Progenitor cell of endocrine pancreas (in vitro differentiated cells): ENCODE data around the gene PTEN. TPM values are rescaled to one million over a fixed set of nuclear protein-coding genes. Genes with fewer than 3 reads are reported as not detected.
"Not testable (repeated sequence)": the region's sequence is repeated elsewhere in the genome, so short reads cannot be mapped to it uniquely, and the experiment has no call there.

Source experiments
- DNase-seq: peaks from one replicate; pipeline ENCODE4 v3.0.0; 2021; ENCODE audit warnings: low spot score; ENCODE audit not compliant: unreplicated experiment
- H3K27ac Mint-ChIP-seq: 2 replicates; pipeline ENCODE4 v1.8.0; 2021; ENCODE audit warnings: mild to moderate bottlenecking, moderate library complexity, mixed read lengths
- H3K27me3 Mint-ChIP-seq: 2 replicates; pipeline ENCODE4 v1.8.0; 2021; ENCODE audit warnings: mixed read lengths
- H3K36me3 Mint-ChIP-seq: 2 replicates; pipeline ENCODE4 v1.8.0; 2022; ENCODE audit warnings: mixed read lengths; ENCODE audit not compliant: insufficient read depth
- H3K4me1 Mint-ChIP-seq: 2 replicates; pipeline ENCODE4 v1.8.0; 2021; ENCODE audit warnings: low read depth, mixed read lengths
- H3K4me3 Mint-ChIP-seq: 2 replicates; pipeline ENCODE4 v1.8.0; 2021; ENCODE audit warnings: low read depth, mild to moderate bottlenecking, moderate library complexity, mixed read lengths
- H3K9me3 Mint-ChIP-seq: 2 replicates; pipeline ENCODE4 v1.8.0; 2021; ENCODE audit warnings: low read depth, mixed read lengths
- CTCF ChIP-seq: fragments of 200-600 bp; sonication (generic); IDR thresholded peaks from one replicate; pipeline ENCODE4 v1.5.0; 2021; ENCODE audit warnings: antibody characterized with exemption, mild to moderate bottlenecking; ENCODE audit not compliant: unreplicated experiment
- total RNA-seq: library from RNA; stranded (reverse); gene quantifications from 2 replicates; pipeline ENCODE4 v1.2.1, GENCODE V29; 2021

PTEN gene
- total RNA-seq, 1 donor from 2014 or later: 66.7 TPM

DNA sequence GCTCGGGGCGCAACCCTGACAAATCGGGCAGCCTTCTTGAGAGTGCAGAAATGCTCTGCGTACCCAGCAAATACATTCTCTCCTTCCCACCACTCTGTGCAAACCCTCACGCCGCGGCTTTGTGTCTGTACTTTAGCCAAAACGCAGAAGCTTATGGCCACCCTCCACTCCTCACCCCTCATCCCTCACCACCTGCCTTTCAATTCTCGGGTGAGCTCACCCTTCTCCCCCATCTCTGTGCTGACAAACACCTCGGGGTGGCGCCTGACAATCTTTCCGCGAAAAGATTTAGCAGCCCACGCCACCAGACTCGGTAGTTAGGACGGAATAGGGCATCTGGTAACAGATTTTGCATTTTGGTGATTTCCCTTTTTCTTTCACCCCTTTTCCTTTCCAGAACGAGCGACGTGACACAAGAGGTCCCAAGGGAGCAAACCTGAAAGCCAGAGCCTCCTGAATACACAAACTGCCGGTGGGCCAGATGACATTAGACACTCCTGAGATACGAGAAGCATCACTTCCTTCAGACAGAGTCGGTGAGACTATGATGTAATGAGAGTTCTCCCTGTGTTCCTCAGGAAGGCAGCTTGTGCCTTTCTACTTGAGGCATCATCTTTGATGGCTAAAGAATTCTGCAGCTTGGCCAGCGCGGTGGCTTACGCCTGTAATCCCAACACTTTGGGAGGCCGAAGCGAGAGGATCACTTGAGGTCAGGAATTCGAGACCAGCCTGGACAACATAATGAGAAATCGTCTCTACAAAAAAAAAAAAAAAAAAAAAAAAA is 44.7 kb upstream of the PTEN start:
- no peak for DNase-seq
- Mint-ChIP-seq H3K36me3 (peaks cover 2% of the 10 kb centered on the region), H3K27ac (peak overlapping the region; percentile 99), H3K4me3 (peak overlapping the region; percentile 85), H3K9me3 (no peaks in the 10 kb centered on the region), H3K4me1 (peaks cover 18% of the 10 kb centered on the region), H3K27me3 (no peaks in the 10 kb centered on the region)
- no peak for TF ChIP-seq CTCF

DNA sequence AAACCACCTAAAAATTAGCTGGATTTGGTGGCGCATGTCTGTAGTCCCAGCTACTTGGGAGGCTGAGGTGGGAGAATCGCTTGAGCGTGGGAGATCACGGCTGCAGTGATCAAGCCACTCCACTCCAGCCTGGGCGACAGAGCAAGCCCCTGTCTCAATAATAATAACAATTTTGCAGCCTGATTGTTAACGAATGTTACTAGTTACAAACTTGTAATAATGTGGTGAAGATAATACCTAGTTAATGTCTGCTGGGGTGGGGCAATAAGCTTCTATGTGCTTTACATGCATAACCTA is 44.2 kb upstream of the PTEN start:
- DNase-seq: no peak
- H3K4me1 Mint-ChIP-seq: peaks cover 18% of the 10 kb centered on the region
- peaks cover 2% of the 10 kb centered on the region for H3K36me3 Mint-ChIP-seq
- no peaks in the 10 kb centered on the region for H3K9me3 Mint-ChIP-seq
- no peak for TF ChIP-seq CTCF
- H3K27ac Mint-ChIP-seq: no peak overlapping the region
- peak overlapping the region; percentile 33 for H3K4me3 Mint-ChIP-seq
- no peaks in the 10 kb centered on the region for H3K27me3 Mint-ChIP-seq

GRCh38 chr10:87826653-87827052 is 36.8 kb upstream of the PTEN start:
- H3K4me1 Mint-ChIP-seq: no peaks in the 10 kb centered on the region
- no peak for DNase-seq
- no peaks in the 10 kb centered on the region for H3K9me3 Mint-ChIP-seq
- H3K36me3 Mint-ChIP-seq: no peaks in the 10 kb centered on the region
- H3K27me3 Mint-ChIP-seq: no peaks in the 10 kb centered on the region
- H3K27ac Mint-ChIP-seq: no peak overlapping the region
- TF ChIP-seq CTCF: no peak
- H3K4me3 Mint-ChIP-seq: no peak overlapping the region

GRCh38 chr10:87827681-87828080 is 35.7 kb upstream of the PTEN start:
- no peak for TF ChIP-seq CTCF
- no peaks in the 10 kb centered on the region for H3K36me3 Mint-ChIP-seq
- no peaks in the 10 kb centered on the region for H3K27me3 Mint-ChIP-seq
- H3K4me3 Mint-ChIP-seq: no peak overlapping the region
- no peaks in the 10 kb centered on the region for H3K9me3 Mint-ChIP-seq
- H3K27ac Mint-ChIP-seq: no peak overlapping the region
- DNase-seq: no peak
- H3K4me1 Mint-ChIP-seq: no peaks in the 10 kb centered on the region

GRCh38 chr10:87829051-87829450 is 34.4 kb upstream of the PTEN start:
- not testable (repeated sequence) for H3K4me1 Mint-ChIP-seq, H3K27me3 Mint-ChIP-seq, H3K4me3 Mint-ChIP-seq, H3K27ac Mint-ChIP-seq, H3K36me3 Mint-ChIP-seq, DNase-seq, H3K9me3 Mint-ChIP-seq
